HG03439 (cell line): ENCODE measurements around the gene TAS2R50.

Experiments used
- ATAC-seq: cut with Tn5 transposase; IDR thresholded peaks from one replicate; pipeline ENCODE4 v1.9.1; 2021; ENCODE audit warnings: mild to moderate bottlenecking, moderate library complexity; ENCODE audit not compliant: unreplicated experiment

Gene TAS2R50

DNA sequence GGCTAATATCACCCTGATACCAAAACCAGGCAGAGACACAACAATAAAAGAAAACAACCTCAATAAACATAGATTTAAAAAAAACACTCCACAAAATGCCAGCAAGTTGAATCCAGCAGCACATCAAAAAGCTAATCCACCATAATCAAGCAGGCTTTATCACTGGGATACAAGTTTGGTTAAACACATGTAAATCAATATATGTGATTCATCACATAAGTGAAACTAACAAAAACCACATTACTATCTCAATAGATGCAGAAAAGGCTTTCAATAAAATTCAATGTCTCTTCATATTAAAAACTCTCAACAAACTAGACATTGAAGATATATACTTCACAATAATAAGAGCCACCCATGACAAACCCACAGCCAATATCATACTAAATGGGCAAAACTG is 30.6 kb downstream of the TAS2R50 start:
- no peak for ATAC-seq

DNA sequence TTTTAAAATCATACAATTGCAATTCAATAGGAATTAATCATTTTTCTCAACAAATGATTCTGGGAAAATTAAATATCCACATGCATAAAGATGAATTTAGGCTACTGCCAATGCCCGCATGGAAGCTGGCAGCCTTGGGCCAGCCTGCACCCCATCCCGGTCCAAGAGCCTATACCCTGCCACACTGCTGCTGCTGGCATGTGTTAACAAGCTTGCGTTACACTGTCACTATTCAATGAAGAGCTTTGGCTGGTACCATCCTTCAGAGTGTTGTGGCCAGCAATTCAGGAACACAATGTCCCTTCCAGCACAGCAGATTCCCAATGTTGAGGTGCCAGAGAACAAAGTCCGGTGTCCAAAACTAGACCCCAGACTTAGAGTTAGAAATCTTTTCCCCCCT is 34.1 kb downstream of the TAS2R50 start:
- ATAC-seq = no peak

DNA sequence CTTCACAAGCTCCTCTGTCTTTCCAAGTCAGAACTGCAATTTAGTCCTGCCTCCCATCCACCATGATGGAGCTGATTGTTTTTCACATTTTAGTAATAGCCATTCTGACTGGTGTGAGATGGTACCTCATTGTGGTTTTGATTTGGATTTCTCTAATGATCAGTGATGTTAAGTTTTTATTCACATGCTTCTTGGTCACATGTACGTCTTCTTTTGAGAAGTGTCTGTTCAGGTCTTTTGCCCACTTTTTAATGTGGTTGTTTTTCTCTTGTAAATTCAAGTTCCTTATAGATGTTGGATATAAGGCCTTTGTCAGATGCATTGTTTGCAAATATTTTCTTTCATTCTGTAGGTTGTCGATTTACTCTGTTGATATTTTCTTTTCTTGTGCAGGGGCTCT is 43.5 kb downstream of the TAS2R50 start:
- no peak for ATAC-seq

DNA sequence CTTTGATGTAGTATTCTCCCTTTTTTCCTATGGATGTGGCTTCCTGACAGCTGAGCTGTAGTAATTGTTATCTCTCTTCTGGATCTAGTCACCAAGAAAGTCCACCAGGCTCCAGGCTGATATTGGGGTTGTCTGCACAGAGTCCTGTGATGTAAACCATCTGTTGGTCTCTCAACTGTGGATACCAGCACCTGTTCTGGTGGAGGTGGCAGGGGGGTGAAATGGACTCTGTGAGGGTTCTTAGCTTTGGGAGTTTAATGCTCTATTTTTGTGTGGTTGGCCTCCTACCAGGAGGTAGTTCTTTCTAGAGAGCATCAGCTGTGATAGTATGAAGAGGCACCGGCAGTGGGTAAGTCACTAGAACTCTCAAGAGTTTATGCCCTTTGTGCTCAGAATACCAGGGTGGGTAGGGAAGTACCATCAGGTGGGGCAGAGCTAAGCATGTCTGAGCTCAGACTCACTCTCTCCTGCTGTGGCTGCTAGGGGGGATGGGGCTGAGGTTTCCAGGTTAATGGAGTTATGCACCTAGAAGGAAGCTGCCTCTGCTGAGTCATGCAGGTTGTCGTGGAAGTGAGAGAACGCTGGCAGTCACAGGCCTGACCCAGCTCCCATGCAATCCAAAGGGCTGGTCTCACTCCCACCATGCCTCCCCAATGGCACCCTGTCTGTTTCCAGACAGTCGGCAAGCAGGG is 44.6 kb downstream of the TAS2R50 start:
- no peak for ATAC-seq

GRCh38 chr12:10941369-10941768 is 45.3 kb downstream of the TAS2R50 start:
- no peak for ATAC-seq

DNA sequence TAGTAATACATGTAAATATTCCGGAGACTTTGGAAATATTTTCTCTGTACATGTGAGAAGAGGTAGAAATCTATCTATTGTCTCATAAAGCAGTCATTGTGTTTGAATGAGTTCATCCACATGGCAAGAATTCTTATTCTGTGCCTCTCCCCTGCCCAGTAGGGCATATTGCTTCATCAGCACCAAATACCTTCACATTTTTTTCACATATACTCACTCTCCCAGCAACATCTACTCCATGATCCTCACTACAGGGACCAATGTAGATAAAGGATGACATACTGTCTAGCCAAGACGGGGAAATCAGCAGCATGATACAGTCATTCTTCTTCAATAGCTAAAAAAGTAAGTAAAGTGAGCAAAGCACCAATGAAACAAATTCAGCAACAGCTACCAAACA is 46.3 kb downstream of the TAS2R50 start:
- ATAC-seq = no peak

GRCh38 chr12:10939163-10939562 is 47.5 kb downstream of the TAS2R50 start, which contains the start of gene TAS2R14:
Gene TAS2R14, minus strand, starts transcription at chr12:10939263. Its CDS starts 56 bp downstream, at chr12:10939207.
- ATAC-seq = no peak

DNA sequence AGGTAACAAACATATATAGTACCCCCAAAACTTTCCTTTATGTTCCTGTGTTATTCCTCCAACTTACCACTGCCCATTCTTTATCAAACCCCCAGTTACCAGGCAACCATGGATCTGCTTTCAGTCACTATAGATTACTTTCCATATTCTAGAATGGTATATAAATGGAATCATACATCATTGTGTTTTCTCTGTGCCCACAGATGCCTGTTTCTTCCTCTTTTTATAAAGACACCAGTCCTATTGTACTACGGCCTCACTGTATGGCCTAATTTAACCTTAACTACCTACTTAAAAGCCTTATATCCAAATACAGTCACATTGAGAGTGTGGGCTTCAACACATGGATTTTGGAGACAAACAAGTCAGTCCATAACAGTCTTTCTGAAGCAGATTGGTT is 50.2 kb downstream of the TAS2R50 start:
- no peak for ATAC-seq
